Retinal pigment epithelial cell (primary cell): ENCODE measurements around the gene ADRB2.

Experiments used
- DNase-seq: peaks from one replicate; pipeline ENCODE4 v3.0.0-alpha.2; 2010; ENCODE audit warnings: low read depth
- H3K4me3 ChIP-seq: 2 replicates; pipeline ENCODE4 v1.5.1; 2011; ENCODE audit warnings: mild to moderate bottlenecking, low read length, control low read depth, moderate library complexity
- TF ChIP-seq, protein P1 (sequence below): conservative IDR thresholded peaks from 2 replicates; pipeline ENCODE4 v1.5.1; 2011; ENCODE audit warnings: low read depth, low read length, control low read depth, inconsistent platforms

Gene ADRB2

DNA sequence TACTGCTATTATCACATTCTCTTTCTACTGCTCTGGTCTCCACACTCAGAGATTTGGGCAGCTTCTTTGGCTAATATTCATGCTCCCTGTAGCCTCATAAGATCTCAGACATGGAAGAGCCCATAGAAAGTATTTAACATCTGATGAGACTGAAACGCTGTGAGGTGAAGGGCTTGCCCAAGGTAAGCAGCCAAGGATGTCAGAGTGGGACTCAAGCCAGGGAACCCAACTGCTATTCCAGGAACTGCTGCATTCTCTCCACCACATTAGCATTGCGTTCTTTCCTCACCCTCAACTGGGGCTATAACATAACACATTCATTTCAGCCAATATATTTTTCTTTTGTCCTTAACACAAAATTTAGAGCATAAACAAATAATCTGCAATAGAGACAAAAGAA lies 3.8 kb downstream of the ADRB2 start:
- TF ChIP-seq, protein P1, sequence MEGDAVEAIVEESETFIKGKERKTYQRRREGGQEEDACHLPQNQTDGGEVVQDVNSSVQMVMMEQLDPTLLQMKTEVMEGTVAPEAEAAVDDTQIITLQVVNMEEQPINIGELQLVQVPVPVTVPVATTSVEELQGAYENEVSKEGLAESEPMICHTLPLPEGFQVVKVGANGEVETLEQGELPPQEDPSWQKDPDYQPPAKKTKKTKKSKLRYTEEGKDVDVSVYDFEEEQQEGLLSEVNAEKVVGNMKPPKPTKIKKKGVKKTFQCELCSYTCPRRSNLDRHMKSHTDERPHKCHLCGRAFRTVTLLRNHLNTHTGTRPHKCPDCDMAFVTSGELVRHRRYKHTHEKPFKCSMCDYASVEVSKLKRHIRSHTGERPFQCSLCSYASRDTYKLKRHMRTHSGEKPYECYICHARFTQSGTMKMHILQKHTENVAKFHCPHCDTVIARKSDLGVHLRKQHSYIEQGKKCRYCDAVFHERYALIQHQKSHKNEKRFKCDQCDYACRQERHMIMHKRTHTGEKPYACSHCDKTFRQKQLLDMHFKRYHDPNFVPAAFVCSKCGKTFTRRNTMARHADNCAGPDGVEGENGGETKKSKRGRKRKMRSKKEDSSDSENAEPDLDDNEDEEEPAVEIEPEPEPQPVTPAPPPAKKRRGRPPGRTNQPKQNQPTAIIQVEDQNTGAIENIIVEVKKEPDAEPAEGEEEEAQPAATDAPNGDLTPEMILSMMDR, result no peak
- H3K4me3 ChIP-seq, result no peak overlapping the region
- no peak for DNase-seq

DNA sequence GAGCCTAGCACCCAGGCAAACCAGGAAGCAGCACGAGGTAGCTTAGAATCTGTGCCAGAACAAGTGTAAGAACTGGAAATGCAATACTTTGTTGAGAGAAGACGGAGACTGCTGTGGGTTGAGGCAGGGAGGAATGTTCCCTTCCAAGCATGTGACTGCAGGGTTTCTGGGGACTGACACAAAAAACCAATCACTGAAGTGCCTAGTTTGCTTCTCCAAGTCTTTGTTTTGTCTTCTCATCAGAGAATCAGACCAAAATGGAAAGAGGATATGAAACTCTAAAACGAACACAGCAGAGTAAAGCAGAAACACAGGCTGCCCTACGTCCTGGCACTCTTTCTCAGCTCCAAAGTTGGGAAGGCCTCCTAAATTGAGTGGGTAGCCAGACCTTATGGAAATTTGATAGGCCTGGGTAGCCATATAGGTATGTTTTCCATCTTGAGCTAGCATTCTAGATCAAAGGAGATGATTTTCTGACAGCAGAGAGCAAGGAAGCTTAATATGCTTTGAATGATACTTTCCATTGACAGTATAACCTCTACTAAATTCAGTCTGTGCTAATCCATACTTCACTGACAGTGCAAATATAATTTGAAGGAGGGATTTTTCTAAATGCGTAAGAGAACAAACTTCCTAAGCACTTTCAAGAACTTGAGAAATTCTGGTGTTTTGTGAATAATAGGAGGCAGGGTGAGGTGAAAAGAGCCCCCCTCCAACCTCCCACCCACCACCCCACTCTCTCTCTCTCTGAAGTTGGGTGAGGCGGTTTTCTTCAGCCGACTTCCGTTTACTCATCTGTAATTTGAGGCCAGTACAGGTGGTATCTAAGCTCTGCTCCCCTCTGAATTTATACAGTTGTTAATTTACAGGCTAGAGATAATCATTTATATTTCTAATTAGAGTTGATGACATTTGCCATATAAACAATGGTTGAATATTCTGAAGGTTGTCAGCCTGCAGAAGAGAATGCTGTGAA lies 5.5 kb downstream of the ADRB2 start:
- TF ChIP-seq, protein P1, result no peak
- DNase-seq, result no peak
- no peak overlapping the region for H3K4me3 ChIP-seq

DNA sequence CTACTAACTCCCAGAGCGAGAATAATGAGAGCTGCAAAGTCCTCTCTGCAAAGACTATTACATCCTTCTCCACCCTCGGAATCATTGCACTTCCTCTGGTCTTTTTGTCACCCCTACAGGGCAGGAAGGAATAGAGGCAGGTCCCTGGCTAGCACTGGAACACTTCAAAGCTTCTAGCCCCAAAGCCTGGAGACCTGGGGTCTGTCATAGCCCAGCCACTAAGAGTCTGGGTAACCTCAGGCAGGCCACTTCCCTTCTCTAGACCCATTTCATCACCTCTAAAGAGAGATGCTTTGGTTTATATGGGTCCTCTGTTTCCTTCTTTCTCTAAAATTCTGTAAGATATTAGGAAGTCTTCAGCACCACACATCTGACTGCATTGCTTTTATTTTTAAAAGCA lies 6.7 kb downstream of the ADRB2 start:
- no peak overlapping the region for H3K4me3 ChIP-seq
- no peak for DNase-seq
- TF ChIP-seq, protein P1, result no peak

DNA sequence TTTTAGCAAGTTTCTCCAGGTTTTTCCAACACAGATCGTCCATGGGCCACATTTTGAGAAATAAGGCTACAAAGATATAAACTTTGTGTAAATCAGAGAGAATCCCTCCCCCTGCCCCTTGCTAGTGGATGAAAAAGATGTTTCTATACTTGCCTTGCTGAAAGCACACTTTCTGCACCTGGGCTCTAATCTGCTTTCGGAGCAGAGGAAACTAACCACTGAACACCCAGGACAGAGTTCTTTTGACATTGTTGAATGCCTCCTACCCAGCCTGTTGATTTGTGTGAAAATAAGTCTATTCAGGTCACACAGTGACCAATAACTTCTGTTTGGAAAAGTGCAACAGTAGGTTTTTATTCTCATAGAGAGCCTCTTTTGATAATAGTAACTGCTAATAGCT lies 7.5 kb downstream of the ADRB2 start:
- no peak for DNase-seq
- TF ChIP-seq, protein P1, result no peak
- no peak overlapping the region for H3K4me3 ChIP-seq

DNA sequence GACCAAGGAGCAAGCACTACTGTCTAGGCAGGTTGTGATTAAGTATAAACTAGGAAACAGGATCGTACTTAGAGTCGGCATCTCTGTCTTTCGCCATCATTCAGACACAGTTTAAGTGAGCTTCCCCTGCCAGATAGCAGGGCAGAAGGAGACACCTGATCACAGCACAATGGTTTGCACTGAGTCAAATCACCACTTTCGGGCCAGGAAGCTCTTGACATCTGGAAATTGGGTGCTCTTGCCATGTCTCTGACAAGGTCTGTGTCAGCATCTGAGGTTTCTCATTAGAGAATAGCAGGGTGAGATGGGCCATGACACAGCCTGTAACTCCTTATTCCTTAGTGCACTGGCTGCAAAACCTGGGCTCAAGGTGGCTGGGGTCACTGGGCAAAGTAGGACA lies 8.3 kb downstream of the ADRB2 start:
- DNase-seq, result no peak
- no peak overlapping the region for H3K4me3 ChIP-seq
- TF ChIP-seq, protein P1, result no peak

DNA sequence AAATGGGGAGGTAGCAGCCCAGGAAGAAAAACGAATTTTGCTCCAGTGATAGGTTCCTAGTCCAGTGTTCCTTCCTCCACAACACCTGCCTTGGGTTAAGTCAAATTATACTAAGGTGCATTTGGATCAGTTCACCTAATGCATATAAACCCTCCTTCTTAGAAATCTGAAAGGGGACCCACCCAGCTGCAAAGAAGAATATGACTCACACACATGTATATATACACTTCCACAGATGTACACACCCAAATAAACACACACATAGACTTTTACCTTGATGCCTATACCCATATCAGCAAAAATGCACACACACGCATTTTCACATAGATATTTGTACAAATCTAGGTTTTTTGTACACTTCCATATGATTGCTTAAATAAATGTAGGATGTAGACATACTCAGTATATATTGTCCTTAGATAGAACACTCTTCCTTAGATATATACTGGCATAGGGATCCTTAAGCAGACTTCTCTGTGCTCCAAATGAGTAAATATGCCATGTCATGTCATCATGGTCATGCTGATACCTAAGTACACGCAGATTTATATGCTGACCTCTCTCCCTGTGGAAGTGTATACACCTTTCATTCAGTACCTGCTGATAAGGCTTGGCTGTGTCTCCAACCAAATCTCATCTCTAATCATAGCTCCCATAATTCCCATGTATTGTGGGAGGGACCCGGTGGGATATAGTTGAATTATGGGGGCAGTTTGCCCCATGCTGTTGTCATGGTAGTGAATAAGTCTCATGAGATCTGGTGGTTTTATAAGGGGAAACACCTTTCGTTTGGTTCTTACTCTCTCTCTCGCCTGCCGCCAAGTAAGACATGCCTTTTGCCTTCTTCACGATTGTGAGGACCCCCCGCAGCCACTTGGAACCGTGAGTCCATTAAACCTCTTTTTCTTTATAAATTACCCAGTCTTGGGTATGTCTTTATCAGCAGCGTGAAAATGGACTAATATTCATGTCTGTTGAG lies 10.2 kb downstream of the ADRB2 start:
- TF ChIP-seq, protein P1, result no peak
- H3K4me3 ChIP-seq, result no peak overlapping the region
- DNase-seq, result no peak
